Heart left ventricle (tissue), 13 donors: ENCODE measurements around the gene FIBP.

Experiments
- CTCF ChIP-seq, 12 donors: fragments of 200-600 bp; sonication (generic) in 4 of 12; IDR thresholded peaks; one replicate each; pipeline versions ENCODE4 v1.5.0 to v1.8.0; 2018 to 2022; ENCODE audit warnings: antibody characterized with exemption in 12 of 12, mild to moderate bottlenecking in 5 of 12
- POLR2A ChIP-seq, 2 donors: fragments of 450-650 bp; IDR thresholded peaks; one replicate each; pipeline ENCODE4 v1.6.1; 2017; ENCODE audit warnings: antibody characterized with exemption in 2 of 2, mild to moderate bottlenecking in 2 of 2, moderate library complexity in 2 of 2
- donor health status: ischemic (EF 13 %, LVEDD 7.1; RV severe dilation, severe dysfunction).
- donor health status: DM: no; HTN: yes; CAD: no.
- donor health status: DM: no; HTN: no; CAD: no.
- donor health status: ischemic (EF 25% LVEDD 6.9; RV normal size, moderate dysfunction).
- donor health status: ischemic (EF 25% LVEDD 5.7; RV mildly dilated, moderate dysfunction).
- donor health status: ischemic (EF 35%, LVEDD 5.7; RV mildly dilated, moderate dysfunction).
- donor health status: nonischemic (EF 11% LVEDD 7.7; RV severe dilation, severe dysfunction).
- donor health status: DM: yes; HTN: yes; CAD: no.
- donor health status: PGD.
- donor health status: ischemic (EF 29% LVEDD 5.4; RV normal size, mild dysfunction).
- donor health status: nonischemic (EF 23%, LVEDD 6.1; RV moderate dilation, normal function).

- TF ChIP-seq POLR2A (IDR thresholded peaks at IDR 0.05) = no peak
- TF ChIP-seq CTCF (IDR thresholded peaks at IDR 0.05) = no peak
Measured at GRCh38 chr11:65915821-65916251, 27.6 kb upstream of the FIBP start.
